NCI-H446 (cell line): Measurements from ENCODE around the gene EXOC4.
"Not testable (repeated sequence)": the region's sequence is repeated elsewhere in the genome, so short reads cannot be mapped to it uniquely, and the experiment has no call there.

Source experiments
- DNase-seq, 2 experiments: peaks; one replicate each; lab custom pipeline; 2025; lab: John Stamatoyannopoulos, UW

EXOC4 gene

DNA sequence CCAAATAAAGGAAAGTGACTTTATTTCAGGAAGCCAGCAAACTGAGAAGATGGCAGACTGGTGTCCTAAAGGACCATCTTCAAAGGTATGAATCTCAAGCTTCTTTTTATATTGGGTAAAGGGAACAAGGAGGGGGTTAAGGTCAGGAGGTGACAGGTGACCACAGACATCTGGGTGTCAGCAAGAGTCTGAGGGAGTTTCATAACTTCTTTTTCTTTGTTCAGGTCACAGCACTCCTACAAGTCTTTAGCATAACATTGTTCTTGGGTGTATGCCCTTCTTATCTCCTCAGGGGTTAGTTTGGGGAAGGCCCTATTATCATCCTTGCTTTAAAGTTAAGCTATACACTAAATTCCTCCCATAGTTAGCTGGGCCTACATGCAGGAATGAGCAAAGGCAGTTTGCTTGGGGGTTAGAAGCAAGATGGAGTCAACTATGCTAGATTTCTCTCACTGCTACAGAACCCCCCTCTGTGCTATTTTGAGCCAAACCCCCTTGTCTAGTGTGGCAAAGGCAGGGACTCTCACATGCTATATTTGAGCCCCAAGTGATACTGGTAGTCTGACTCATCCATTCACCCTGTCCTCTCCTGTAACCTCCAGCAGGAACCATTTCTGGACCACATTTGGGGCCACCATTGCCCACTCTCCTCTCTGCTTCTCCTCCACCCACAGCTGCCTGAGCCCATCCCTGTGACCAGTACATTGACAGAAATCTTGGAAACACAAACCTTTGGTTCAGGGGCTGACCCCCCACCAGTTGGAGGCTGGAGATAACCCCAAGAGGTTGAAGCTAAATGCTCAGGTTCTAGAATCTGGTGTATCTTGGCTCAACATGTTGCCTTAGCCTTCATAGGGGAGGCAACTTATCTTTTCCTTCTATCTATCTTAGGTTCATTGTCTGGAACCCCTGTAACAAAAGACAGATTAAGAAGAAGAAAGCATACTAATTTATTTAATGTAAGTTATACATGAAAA lies 818.8 kb downstream of the EXOC4 start:
- no peak for DNase-seq

DNA sequence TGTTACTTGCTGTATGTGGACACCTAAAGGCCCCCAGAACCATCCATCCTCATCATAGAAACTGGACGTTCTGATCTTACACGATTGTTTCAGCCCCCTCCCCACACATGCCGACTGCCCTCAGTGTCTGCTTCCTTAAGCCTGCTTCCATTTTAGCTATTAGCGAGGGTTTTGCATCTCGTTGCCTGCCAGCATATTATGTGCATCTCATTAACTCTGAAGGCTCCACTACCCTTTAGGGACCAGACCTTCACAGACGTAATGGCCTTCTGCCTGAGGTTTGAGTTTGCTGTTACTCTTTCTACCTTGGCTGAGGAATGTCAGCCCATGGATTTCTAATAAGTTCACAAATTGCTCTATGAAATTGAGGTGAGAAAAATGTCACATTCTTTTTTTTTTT lies 820.4 kb downstream of the EXOC4 start:
- peak; percentile 1 to 17 for DNase-seq

DNA sequence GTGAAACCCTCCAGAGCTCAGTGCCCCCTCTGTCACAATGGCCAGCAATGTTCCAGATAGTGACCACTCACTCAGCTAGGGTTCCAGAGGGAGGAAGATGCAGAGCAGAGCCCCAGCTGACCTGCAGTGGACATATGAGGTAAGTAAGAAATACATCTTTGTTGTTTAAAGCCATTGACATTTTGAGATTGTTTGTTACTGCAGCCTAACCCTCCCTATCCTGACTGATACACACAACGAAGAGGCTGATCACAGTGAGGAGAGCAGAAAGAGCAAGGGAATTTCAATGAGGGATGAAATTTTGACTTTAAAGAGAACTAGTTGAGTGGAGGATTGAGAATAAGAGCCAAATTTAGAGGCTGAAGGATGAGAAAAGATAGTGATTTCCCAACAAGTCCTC lies 822.9 kb downstream of the EXOC4 start:
- no peak for DNase-seq

DNA sequence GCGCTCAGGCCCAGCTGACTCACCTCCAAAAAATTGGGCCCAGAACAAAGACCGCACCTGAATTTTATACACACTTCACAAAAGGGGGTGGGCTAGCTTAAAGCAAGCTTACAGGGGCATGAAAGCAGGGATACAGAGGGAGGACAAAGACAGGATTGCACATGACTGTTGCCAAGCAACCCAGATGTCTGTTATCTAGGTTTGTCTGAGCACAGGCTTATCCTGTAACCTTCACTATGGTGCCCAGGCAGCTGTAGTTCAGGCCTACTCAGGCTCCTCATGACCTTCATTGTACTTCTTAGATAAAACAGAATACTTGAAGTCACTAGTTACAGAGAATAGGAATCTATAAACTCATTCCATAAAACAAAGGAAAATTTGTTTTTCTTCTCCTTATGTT lies 824.7 kb downstream of the EXOC4 start:
- not testable (repeated sequence) for DNase-seq

DNA sequence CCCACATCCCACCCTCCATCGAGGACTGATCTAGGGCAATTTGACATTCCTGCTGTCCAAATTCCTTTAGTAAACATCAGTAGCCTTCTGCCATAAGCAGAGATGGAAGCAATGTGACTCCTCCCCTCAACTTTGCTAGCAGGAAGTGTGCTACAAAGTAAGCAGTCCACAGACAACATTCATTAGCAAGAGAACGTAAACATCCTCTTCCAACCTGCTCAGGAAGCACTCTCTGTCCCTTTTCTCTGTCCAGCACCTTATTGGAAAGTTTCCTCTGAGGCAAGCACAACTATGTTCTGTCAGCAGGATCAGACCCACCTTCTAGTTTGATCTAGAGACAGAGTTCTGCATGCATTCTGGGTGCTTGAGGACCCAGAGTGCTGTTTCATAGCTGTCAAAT lies 826.1 kb downstream of the EXOC4 start:
- no peak for DNase-seq

DNA sequence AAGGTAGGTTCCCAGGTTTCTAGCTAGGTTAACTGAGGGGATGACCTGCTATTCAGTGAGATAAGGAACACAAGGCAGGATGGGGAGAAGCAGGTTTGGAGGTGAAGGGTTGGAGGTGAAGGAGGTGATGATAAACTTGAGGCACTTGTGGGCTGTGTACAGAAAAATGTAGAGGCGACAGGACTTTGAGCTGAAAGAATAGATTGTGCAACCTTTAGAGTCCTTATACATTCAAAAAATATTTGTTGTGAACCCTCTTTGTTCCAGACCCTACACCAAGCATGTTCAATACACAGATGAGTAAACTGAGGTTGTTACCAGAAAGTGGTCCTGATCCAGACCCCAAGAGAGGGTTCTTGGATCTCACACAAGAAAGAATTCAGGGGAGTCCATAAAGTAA lies 828.8 kb downstream of the EXOC4 start:
- no peak for DNase-seq

DNA sequence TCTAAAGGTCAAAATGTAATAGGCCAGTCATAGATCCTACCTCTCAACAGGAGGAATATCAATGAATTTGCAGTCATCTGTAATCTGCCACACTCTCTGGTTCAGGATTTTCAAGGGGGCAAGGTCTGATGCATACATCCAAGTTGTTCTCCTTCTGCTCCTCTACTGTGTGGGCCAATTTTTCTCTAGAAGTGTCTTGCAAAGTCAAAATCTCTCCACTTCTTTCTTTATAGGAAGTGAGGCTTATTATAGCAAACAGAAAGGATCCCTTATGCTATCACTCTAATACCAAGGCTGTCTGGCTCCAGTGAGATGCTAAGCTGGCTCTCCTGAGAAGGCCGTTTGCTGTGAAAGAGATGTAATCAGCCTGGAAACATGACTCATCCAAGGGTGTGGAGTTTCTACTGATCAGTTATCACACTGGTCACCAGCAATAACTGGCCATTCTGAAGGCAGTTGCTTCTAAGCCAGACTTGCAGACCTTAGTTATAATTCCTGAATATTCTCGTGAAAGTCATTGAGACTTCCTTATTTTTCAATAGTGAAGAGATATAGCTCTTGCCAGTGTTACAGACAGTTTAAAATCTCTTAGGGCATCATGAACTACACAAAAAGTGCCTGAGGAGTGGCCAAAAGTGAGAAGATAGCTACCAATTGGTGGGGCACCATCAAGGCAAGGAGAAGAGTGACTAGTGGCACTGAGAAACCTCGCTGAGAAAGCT lies 831.0 kb downstream of the EXOC4 start:
- DNase-seq: no peak

DNA sequence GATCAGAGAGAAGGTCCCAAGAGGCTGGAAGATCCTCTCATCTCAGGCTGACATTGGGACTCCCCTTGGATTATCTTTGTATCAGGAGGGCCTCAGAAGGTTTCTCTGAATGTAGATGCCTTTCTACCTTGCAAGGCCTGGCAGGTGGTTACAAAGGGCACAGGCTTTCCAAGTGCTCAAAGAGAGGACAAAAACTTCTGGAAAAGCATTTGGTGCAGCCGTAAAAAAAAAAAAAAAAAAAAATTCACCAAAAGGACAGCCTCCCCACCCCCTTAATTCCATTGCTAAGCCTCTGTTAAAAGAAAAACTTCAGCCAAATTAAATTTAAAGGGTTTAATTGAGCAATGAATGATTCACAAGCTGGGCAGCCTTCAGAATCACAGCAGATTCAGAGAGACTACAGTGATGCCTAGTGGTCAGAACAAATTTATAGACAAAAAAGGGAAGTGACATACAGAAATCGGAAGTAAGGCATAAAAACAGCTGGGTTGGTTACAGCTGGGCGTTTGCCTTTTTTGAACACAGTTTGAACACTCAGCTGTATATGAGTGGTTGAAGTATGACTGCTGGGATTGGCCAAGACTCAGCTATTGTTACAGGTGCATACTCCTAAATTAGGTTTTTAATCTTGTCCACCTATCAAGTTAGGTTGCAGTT lies 831.7 kb downstream of the EXOC4 start:
- DNase-seq: no peak

DNA sequence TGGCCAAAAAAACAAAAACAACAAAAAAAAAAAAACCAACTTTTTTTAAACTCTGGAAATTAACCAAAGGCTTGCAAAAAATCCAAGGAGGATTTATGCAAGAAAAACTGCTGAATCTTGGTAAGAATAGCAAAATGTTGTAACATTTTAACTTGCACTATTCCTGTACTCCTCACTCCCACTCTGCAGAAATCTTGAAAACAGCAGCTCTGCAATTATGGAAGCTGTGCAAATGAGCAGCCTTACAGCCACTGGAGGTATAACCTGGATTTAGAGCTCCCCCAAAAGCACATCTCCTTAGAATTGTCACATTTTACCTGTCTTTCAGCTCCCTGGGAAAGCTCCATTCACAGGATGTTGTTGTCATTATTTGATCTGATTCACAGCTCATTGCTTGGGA lies 832.4 kb downstream of the EXOC4 start:
- no peak for DNase-seq

DNA sequence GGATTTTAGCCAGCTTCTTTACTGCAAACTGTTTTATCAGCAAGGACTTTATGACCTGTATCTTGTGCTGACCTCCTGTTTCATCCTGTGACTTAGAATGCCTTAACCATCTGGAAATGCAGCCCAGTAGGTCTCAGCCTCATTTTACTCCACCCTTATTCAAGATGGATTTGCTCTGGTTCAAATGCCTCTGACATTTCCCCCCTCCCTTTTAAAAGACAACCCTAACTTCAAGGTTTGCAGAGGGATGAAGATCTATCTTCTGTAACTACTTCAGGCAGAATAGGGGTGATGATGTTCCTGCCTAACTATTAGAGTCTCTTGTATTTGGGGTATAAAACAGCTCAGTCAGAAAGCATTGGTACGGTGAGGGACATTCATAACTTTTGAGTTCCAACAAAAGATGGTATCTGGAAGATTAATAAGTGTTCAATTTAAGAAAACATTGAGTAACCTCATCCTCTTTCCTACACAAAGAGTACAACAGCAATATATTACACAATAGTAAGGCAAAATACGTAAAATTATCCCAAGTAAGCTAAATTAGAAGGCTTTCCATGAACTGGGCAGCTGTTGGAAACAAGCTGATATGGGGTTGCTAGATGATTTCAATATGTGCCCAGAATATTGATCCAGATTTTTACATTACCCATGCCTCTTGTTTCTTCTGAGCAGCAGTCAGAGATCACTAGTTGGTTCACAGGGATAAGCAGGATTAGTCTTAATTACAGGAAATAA lies 834.3 kb downstream of the EXOC4 start:
- no peak for DNase-seq

DNA sequence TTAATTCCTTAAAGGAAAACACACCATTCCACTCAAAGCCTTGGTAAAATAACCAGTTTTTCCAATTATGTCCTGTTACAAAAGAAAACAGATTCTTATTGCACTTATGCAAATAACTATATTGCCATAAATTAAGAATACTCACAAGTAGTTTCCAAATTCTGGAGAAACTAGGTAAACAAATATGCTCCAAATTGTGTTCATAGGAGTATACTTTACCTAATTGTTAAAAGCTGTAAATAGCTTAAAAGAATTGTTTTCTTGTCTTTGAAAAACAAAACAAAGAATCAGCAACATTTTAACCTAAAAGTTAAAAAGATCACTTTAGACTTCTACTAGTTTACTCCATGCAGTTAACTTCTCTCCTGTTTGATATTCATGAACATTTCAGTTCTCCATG lies 835.3 kb downstream of the EXOC4 start:
- no peak for DNase-seq

DNA sequence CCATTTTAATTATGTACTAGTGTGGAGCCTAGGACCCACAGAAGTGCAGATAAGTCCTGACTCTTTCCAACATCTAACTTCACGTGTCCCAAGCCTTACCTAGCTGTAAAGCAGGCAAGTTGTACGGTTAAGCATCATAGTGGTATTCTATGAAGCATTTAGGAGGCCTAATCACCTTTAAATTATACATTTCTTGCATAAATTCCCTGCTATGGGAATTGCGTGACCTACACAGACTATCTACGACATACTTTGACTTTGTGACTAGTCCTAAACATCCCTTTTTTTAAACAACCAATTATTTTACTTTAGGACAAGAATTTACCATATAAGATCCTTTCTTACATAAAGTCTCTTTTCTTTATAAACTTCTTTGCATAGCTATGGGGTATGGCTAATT lies 836.6 kb downstream of the EXOC4 start:
- DNase-seq: no peak

DNA sequence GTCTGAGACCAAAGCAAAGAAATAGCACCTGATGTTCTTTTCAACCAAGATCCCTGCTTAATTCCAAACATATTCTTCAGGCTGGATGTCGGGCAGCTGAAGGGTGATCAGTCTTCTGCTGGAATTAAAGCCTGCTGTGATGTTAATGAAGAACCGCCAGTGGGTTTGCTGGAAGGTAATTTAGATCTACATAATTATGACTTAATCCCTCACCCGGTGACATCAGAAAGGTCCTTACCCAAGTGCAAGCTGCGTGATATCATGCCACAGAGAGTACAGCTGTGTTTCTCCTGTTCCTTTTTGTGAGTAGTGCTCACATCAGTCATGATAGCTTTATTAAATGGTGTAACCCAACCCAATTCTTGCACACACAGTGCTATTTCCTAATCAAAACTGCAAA lies 845.2 kb downstream of the EXOC4 start:
- no peak for DNase-seq

DNA sequence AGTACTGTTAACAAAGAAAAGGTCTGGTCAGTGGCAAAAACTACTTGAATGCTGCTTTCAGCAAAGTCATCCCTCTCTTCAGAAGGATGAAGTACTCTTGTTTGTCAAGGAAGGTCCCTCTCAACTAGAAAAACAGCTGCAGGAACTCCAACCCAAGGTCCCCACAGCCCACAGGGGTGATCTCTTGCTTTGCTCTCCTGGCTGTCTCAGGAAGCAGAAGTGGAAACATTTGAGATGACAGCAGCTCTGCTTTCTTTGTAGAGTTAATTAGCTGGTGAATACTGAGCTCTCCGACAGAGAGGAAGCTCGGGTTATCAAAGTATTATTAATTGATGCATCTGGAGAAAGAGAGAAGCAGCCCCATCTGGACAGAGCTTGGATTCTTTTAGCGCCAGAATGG lies 848.8 kb downstream of the EXOC4 start:
- DNase-seq: no peak

DNA sequence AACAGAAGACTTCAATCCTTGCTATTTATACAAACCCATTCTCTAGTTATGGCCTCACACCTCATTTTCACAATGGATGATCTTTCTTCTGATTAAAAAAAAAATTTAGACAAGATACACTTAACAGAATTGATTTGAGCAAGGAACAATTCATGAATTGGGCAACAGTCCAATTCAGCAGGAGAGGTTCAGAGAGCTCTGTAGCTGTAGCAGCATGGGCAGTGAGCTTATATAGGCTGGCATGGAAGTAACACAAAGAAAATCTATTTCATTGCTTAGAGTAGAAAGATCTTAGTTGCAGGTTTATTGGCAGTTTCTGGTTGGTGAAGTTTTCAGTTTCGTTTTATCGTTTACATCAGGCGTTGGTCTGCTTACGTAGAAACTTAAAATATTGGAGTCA lies 851.3 kb downstream of the EXOC4 start:
- DNase-seq: no peak

DNA sequence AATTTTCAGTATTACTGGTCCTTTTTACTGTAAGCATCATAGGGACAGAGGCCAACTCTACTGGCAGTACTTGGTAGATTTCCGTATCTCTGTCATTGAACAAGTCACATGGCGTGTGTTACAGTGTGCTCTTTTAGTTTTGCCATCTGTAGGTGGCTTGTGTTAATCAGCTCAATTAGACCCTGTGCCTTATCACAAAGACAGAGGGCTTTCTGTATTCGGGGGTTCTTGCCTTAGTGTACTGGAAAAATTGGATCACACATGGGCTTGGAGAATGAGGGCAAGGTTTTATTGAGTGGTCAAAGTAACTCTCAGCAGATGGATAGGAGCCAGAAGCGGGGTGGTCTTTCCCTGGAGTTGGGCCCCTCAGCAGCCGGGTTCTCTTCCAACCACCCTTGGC lies 853.0 kb downstream of the EXOC4 start:
- DNase-seq: no peak

DNA sequence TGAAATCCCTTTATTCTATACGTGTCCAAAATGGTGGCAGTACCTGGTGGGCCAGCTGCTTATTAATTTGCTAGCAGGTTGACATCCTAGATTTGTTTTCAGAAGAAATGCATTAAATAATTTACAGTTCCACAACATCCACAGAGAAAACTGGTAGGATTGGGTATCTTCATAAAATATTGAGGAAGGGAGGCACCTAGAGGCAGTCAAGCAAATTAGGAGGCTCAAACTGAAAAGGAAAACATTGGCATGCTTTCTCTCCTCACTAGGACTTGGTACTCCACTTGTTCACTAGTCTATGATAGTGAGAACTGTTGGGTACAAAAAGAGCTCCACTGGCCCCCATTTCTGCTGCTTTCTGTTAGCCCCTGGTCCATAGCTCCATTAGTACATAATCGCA lies 855.9 kb downstream of the EXOC4 start:
- no peak for DNase-seq

DNA sequence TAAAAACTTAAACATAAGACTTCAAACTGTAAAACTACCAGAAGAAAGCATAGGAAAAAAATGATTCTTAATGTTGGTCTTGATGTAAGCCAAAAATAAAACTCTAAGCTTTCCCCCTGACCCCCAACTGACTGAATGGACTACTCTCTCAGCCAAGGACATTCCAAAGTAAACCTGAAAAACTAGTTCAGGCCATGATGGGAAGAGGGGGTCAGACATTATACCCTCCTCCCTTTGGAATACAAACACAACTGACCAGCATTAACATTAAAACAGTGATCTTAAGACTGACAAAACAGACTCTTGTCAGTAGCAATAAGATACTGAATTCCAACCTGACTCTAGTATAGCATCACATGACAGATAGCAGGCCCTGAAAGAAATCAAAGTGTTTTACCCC lies 860.8 kb downstream of the EXOC4 start:
- no peak for DNase-seq

DNA sequence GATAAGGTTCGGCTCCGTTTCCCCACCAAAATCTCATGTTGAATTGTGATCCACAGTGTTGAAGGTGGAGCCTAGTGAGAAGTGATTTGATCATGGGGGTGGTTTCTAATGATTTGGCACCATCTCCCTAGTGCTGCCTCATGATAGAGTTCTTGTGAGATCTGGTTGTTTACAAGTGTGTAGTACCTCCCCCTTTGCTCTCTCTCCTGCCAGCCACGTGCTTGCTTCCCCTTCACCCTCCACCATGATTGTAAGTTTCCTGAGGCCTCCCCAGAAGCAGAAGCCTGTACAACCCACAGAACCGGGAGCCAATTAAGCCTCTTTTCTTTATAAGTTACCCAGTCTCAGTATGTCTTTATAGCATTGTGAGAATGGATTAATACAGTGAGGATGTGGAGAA lies 862.1 kb downstream of the EXOC4 start:
- no peak for DNase-seq
